Hepatocyte (in vitro differentiated cells): ENCODE data around the gene ZNF669. TPM values are rescaled to one million over a fixed set of nuclear protein-coding genes. Genes with fewer than 3 reads are reported as not detected.

ENCODE experiments used
- DNase-seq: peaks from one replicate; pipeline ENCODE4 v3.0.0-alpha.2; 2016; ENCODE audit warnings: low spot score
- H2AFZ ChIP-seq: fragments of 200-600 bp; sonication (generic); 2 replicates; pipeline ENCODE4 v1.6.0; 2016; ENCODE audit warnings: antibody characterized with exemption, mild to moderate bottlenecking
- H3K27ac ChIP-seq: fragments of 200-600 bp; sonication (generic); 2 replicates; pipeline ENCODE4 v1.5.1; 2016; ENCODE audit warnings: mild to moderate bottlenecking
- H3K27me3 ChIP-seq: fragments of 200-600 bp; sonication (generic); 2 replicates; pipeline ENCODE4 v1.6.1; 2016
- H3K36me3 ChIP-seq: fragments of 200-600 bp; sonication (generic); replicated peaks from 2 replicates; pipeline ENCODE4 v1.5.1; 2016; ENCODE audit warnings: low read depth; ENCODE audit not compliant: insufficient read depth
- H3K4me1 ChIP-seq: fragments of 200-600 bp; sonication (generic); 2 replicates; pipeline ENCODE4 v1.5.1; 2016; ENCODE audit warnings: mild to moderate bottlenecking, moderate library complexity; ENCODE audit not compliant: insufficient read depth
- H3K4me2 ChIP-seq: fragments of 200-600 bp; sonication (generic); 2 replicates; pipeline ENCODE4 v1.6.0; 2016
- H3K4me3 ChIP-seq: fragments of 200-600 bp; sonication (generic); 2 replicates; pipeline ENCODE4 v1.5.1; 2016; ENCODE audit warnings: mild to moderate bottlenecking
- H3K79me2 ChIP-seq: fragments of 200-600 bp; sonication (generic); 2 replicates; pipeline ENCODE4 v1.6.0; 2017; ENCODE audit warnings: mild to moderate bottlenecking
- H3K9me2 ChIP-seq: fragments of 200-600 bp; sonication (generic); replicated peaks from 2 replicates; pipeline ENCODE4 v1.6.0; 2017; ENCODE audit warnings: mild to moderate bottlenecking; ENCODE audit not compliant: insufficient read depth
- H3K9me3 ChIP-seq: fragments of 200-600 bp; sonication (generic); 2 replicates; pipeline ENCODE4 v1.5.1; 2016; ENCODE audit warnings: low read depth, mild to moderate bottlenecking
- H4K20me1 ChIP-seq: fragments of 200-600 bp; sonication (generic); 2 replicates; pipeline ENCODE4 v1.6.0; 2016; ENCODE audit warnings: mild to moderate bottlenecking; ENCODE audit not compliant: insufficient read depth, poor library complexity, severe bottlenecking
- CTCF ChIP-seq: fragments of 200-600 bp; sonication (generic); IDR thresholded peaks from 2 replicates; pipeline ENCODE4 v1.5.1; 2016; ENCODE audit warnings: antibody characterized with exemption, mild to moderate bottlenecking; ENCODE audit not compliant: poor library complexity
- EZH2 ChIP-seq: fragments of 200-600 bp; sonication (generic); IDR thresholded peaks from 2 replicates; pipeline ENCODE4 v1.6.1; 2016; ENCODE audit warnings: antibody characterized with exemption, mild to moderate bottlenecking, borderline replicate concordance
- EZH2phosphoT487 ChIP-seq: fragments of 200-600 bp; sonication (generic); IDR thresholded peaks from one replicate; pipeline ENCODE4 v1.6.1; 2018; ENCODE audit warnings: antibody characterized with exemption, mild to moderate bottlenecking, low read depth, moderate library complexity; ENCODE audit not compliant: unreplicated experiment, severe bottlenecking
- WGBS: methylation state at CpG from one replicate; pipeline ENCODE4 v1.1.6; 2016; ENCODE audit warnings: low lambda C conversion rate; ENCODE audit errors: missing lambda C conversion rate; 5-methylcytosine and 5-hydroxymethylcytosine counted together
- polyA plus RNA-seq: library from polyadenylated mRNA; unstranded; fragments of >200 nt; fragmentation: Nextera tagmentation; extraction: Ambion mirVana; gene quantifications from 2 replicates; pipeline ENCODE4 v1.2.1, GENCODE V29; 2016
- total RNA-seq: library from RNA; depleted of rRNA; stranded (reverse); fragments of >200 nt; gene quantifications from 2 replicates; pipeline ENCODE4 v1.2.3, GENCODE V29; 2014

ZNF669 gene
- total and polyA plus RNA-seq, 2 experiments from 2014 or later = 6.9 to 11.9 TPM

GRCh38 chr1:247104965-247105364 lies 809 bp upstream of the ZNF669 start:
- H3K4me1 ChIP-seq = no peaks in the 10 kb centered on the region
- H2AFZ ChIP-seq = peak overlapping the region; percentile 27
- no peak for DNase-seq
- H3K4me2 ChIP-seq = peak overlapping the region; percentile 71
- H3K4me3 ChIP-seq = peak overlapping the region; percentile 17
- H3K9me2 ChIP-seq = no peaks in the 10 kb centered on the region
- 67% methylated on average over 13 of the region's 13 CpGs for WGBS
- no peak for TF ChIP-seq EZH2
- TF ChIP-seq CTCF = no peak
- no peak for TF ChIP-seq EZH2phosphoT487
- peak overlapping the region; percentile 33 for H3K27ac ChIP-seq
- H3K36me3 ChIP-seq = peaks cover 14% of the 10 kb centered on the region
- no peaks in the 10 kb centered on the region for H4K20me1 ChIP-seq
- peaks cover 34% of the 10 kb centered on the region for H3K79me2 ChIP-seq
- H3K9me3 ChIP-seq = peaks cover 25% of the 10 kb centered on the region
- H3K27me3 ChIP-seq = no peaks in the 10 kb centered on the region

- Histone ChIP-seq H3K79me2 (peaks cover 30% of the 10 kb centered on the region), H3K4me3 (peak overlapping the region; percentile 40), H3K9me3 (peaks cover 28% of the 10 kb centered on the region), H3K27ac (no peak overlapping the region), H4K20me1 (no peaks in the 10 kb centered on the region), H3K4me1 (no peaks in the 10 kb centered on the region), H3K27me3 (no peaks in the 10 kb centered on the region), H2AFZ (no peak overlapping the region), H3K9me2 (no peaks in the 10 kb centered on the region), H3K36me3 (peaks cover 14% of the 10 kb centered on the region), H3K4me2 (peak overlapping the region; percentile 90)
- DNase-seq = no peak
- WGBS = 93% methylated on average over 1 of the region's 1 CpG
- no peak for TF ChIP-seq EZH2
Observed at GRCh38 chr1:247102381-247102780, 1.8 kb downstream of the ZNF669 start.

GRCh38 chr1:247100676-247101279 lies 3.4 kb downstream of the ZNF669 start:
- Histone ChIP-seq H3K36me3 (peaks cover 14% of the 10 kb centered on the region), H3K4me3 (no peak overlapping the region)

More at GRCh38 chr1:247100676-247101279, 3.4 kb downstream of the ZNF669 start:
- TF ChIP-seq CTCF = no peak
- TF ChIP-seq EZH2phosphoT487 = no peak
- TF ChIP-seq EZH2 = no peak
- Histone ChIP-seq H2AFZ (no peak overlapping the region), H3K27me3 (no peaks in the 10 kb centered on the region), H3K4me1 (no peaks in the 10 kb centered on the region), H3K79me2 (peaks cover 30% of the 10 kb centered on the region), H4K20me1 (no peaks in the 10 kb centered on the region), H3K9me3 (peaks cover 28% of the 10 kb centered on the region), H3K9me2 (no peaks in the 10 kb centered on the region), H3K27ac (no peak overlapping the region), H3K4me2 (no peak overlapping the region)
- 96% methylated on average over 9 of the region's 9 CpGs for WGBS
- no peak for DNase-seq
